ENCODE data around the gene HTR2C. TPM values are rescaled to one million over a fixed set of nuclear protein-coding genes. Genes with fewer than 3 reads are reported as not detected.

Gene HTR2C
- total RNA-seq, 1 experiment from 2014 or later, result 1.5 TPM

- Histone ChIP-seq H3K4me2 (ENCODE audit: insufficient read depth, insufficient read length, low read length) (peak overlapping the region; percentile 72), H3K79me2 (ENCODE audit: insufficient read depth, low read length) (no peaks in the 10 kb centered on the region), H2BK12ac (ENCODE audit: insufficient read length, low read depth, low read length) (no peak overlapping the region), H3K18ac (ENCODE audit: insufficient read length, low read depth, low read length) (peak overlapping the region; percentile 78), H3T11ph (ENCODE audit: low read length) (no peak overlapping the region), H2AK5ac (ENCODE audit: insufficient read length, low read length) (no peak overlapping the region), H2BK15ac (ENCODE audit: low read depth, low read length) (no peak overlapping the region), H2BK5ac (ENCODE audit: insufficient read length, low read length) (no peak overlapping the region), H3K9ac (ENCODE audit: extremely low read depth, insufficient read length, low read length) (peak overlapping the region; percentile 42), H3K56ac (ENCODE audit: insufficient read length, low read depth, low read length) (no peak overlapping the region), H3K79me1 (ENCODE audit: insufficient read depth, low read depth, low read length, poor library complexity, severe bottlenecking) (no peaks in the 10 kb centered on the region), H4K5ac (ENCODE audit: insufficient read length, low read depth, low read length) (no peak overlapping the region), H2BK120ac (ENCODE audit: low read depth, low read length, poor library complexity, severe bottlenecking) (no peak overlapping the region), H3K4ac (ENCODE audit: low read depth, low read length) (no peak overlapping the region), H3K9me3 (ENCODE audit: control insufficient read depth, low read depth, low read length) (no peaks in the 10 kb centered on the region), H3K23ac (ENCODE audit: insufficient read length, low read depth, low read length) (no peak overlapping the region), H4K20me1 (ENCODE audit: control insufficient read depth, insufficient read depth, insufficient read length) (no peaks in the 10 kb centered on the region), H2AFZ (ENCODE audit: low read length) (no peak overlapping the region), H4K91ac (ENCODE audit: insufficient read length, low read depth, low read length) (no peak overlapping the region), H2BK20ac (ENCODE audit: low read depth, low read length, poor library complexity, severe bottlenecking) (no peak overlapping the region), H3K14ac (ENCODE audit: insufficient read depth, low read length) (no peak overlapping the region), H3K27me3 (ENCODE audit: insufficient read depth, low read length) (peaks cover 31% of the 10 kb centered on the region), H4K8ac (replicated peaks; ENCODE audit: insufficient read length, low read depth, low read length) (no peak overlapping the region), H3K23me2 (ENCODE audit: insufficient read length, low read depth, low read length, poor library complexity, severe bottlenecking) (peaks cover 22% of the 10 kb centered on the region), H3K27ac (ENCODE audit: insufficient read length, low read depth, low read length) (no peak overlapping the region), H3K4me1 (ENCODE audit: insufficient read depth, low read length) (no peaks in the 10 kb centered on the region)
- Mint-ChIP-seq H3K36me3 (ENCODE audit: insufficient read depth in 1 of 3, low read depth in 3 of 3) (peaks cover 0 to 4% (median 0%) of the 10 kb centered on the region in 3 experiments; a peak in 2 of 7 replicates), H3K27me3 (ENCODE audit: low read depth) (peaks cover 58% of the 10 kb centered on the region), H3K27ac (peak overlapping the region in 1 of 3 experiments; percentile 69; a peak in 2 of 7 replicates), H3K9me3 (peaks cover 0 to 6% of the 10 kb centered on the region in 2 experiments; a peak in 1 of 5 replicates), H3K4me3 (peak overlapping the region; percentile 73 to 82), H3K4me1 (peaks cover 57 to 70% of the 10 kb centered on the region in 2 experiments)
- DNase-seq, result peak; percentile 90
- no CpG with 5 or more reads among the region's 56 CpGs for WGBS (ENCODE audit: extremely low coverage, insufficient read length, low lambda C conversion rate)
- TF ChIP-seq CTCF (conservative IDR thresholded peaks at IDR 0.05), result peak; percentile 23; the same call in 1 of the 3 replicates
These were observed 573 bp downstream of the HTR2C start for GRCh38 chrX:114584375-114584943.

All from H9 (cell line).